ENCODE measurements around the gene UBE2V1.
A peak's percentile ranks its signal among the peaks of the same experiment; 100 is the strongest.
"Not testable (repeated sequence)": the region's sequence is repeated elsewhere in the genome, so short reads cannot be mapped to it uniquely, and the experiment has no call there.

UBE2V1 gene

DNA sequence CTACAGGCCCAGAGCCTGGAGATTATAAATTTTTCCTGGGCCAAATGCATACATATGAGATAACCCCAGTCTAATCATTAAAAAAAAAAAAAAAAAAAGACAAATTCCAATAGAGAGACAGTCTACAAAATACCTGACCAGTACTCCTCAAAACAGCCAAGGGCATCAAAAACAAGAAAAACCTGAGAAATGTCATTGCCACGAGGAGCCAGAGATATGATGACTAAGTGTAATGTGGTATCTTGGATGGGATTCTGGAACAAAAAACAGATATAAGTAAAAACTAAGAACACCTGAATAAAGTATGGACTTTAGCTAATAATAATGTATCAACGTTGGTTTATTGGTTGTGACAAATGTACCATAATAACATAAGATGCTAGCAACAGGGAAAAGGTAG, 24.9 kb downstream of the UBE2V1 start:
- POLR2A ChIA-PET (ENCODE audit: low non-redundant PET) = no interaction called here
- no peak for DNase-seq (ENCODE audit: low spot score)
- H3K27ac ChIP-seq = no peak overlapping the region
- CTCF ChIA-PET = interaction anchor here (0.6 to 2.0 kb wide), 2 partner anchors 70 to 109 kb away, joined by 4 to 8 read pairs; no protein-coding TSS in a partner anchor
- TF ChIP-seq, protein P1, sequence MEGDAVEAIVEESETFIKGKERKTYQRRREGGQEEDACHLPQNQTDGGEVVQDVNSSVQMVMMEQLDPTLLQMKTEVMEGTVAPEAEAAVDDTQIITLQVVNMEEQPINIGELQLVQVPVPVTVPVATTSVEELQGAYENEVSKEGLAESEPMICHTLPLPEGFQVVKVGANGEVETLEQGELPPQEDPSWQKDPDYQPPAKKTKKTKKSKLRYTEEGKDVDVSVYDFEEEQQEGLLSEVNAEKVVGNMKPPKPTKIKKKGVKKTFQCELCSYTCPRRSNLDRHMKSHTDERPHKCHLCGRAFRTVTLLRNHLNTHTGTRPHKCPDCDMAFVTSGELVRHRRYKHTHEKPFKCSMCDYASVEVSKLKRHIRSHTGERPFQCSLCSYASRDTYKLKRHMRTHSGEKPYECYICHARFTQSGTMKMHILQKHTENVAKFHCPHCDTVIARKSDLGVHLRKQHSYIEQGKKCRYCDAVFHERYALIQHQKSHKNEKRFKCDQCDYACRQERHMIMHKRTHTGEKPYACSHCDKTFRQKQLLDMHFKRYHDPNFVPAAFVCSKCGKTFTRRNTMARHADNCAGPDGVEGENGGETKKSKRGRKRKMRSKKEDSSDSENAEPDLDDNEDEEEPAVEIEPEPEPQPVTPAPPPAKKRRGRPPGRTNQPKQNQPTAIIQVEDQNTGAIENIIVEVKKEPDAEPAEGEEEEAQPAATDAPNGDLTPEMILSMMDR (conservative IDR thresholded peaks at IDR 0.05; ENCODE audit: low read depth) = no peak

DNA sequence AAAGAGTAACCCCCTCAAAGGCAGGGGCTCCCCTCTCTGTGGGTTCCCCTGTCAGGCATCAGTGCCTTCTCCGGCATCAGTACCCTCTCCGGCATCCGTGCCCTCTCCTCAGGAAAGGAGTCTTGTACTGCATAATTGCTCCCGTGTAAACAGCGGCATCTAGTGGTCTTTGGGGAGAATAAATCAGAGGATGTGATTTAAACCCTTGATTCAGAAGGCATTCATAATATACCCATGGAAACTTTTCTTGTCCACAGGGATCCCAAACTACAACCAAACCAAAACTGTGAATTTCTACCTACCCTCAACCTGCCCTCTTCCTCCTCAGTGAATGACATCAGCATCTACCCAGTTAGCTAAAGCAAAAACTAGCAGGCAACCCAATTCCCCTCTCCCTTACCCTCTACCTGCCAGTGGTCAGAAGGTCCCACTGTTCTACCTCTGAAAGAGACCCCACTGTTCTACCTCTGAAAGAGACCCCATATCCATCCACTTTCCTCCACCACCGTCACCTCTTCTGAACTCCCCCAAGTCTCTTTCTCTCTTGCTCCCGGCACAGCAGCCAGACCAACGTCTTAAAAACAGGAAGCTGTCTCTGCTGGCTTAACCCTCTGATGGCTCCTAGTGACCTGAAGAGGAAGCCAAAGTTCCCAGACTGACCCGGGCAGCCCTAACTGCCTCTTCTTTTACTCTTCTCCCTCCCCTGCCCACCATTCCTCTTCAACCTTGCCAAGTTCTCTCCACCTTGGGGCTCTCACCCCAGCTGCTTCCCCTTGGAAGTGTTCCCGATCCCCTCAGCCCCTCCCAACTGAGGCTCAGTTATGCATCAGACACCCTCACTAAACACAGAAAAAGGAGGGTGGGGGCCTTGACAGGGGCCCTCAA, 27.2 kb downstream of the UBE2V1 start:
- H3K27ac ChIP-seq = peak overlapping the region; percentile 70

DNA sequence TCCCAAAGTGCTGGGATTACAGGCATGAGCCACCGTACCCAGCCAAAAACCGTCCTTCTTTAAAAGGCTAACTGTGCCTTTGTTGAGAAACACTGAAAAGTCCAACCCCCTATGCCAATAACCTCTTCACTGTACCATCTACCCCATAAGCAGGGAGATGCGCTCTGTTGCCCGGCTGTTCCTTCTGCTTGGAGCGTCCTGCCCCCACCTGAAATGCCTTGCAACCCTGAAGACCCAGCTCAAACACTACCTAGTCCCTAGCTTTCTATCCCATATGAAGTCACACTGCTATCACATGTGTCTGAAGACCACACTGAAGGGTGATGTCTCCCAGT, 27.8 kb downstream of the UBE2V1 start:
- POLR2A ChIA-PET (ENCODE audit: low non-redundant PET) = no interaction called here
- CTCF ChIA-PET = interaction anchor here (0.6 to 5.2 kb wide), 14 partner anchors 9 to 489 kb away, joined by 3 to 57 read pairs (median 4); no protein-coding TSS in a partner anchor
- TF ChIP-seq, protein P1 (conservative IDR thresholded peaks at IDR 0.05; ENCODE audit: low read depth) = no peak
- H3K27ac ChIP-seq = no peak overlapping the region; the same call in 1 of the 2 replicates
- DNase-seq (ENCODE audit: low spot score) = no peak

More for the DNA sequence above, 27.2 kb downstream of the UBE2V1 start:
- peak; percentile 86 for DNase-seq (ENCODE audit: low spot score)
- ChIA-PET CTCF (interaction anchor here (0.6 to 5.2 kb wide), 18 partner anchors 9 to 648 kb away, joined by 3 to 57 read pairs (median 5); partner anchors contain the start of gene RNF114), POLR2A (ENCODE audit: low non-redundant PET) (interaction anchor here (0.6 kb wide), 1 partner anchor 86 kb away, joined by 3 read pairs; no protein-coding TSS in a partner anchor)
- TF ChIP-seq, protein P1 (conservative IDR thresholded peaks at IDR 0.05; ENCODE audit: low read depth) = peak; percentile 98

DNA sequence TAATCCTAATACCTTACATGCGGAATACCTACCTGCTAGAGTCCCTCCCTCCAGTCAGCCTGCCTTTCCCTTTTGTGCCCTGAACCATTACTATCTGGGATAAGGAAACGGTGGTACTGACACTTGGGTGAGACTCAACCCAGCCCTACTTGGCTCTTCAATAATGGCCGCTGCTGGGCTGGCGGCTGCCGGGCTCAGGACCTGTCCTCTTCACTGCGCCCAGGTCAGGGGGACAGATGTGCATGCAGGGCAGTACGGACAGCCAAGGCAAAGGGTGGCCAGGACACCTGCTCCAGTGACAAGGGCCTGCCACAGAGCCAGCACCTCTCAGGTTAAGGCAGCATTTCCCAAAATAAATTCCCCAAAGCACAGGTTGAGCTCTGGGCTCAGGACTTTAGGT, 29.9 kb downstream of the UBE2V1 start:
- DNase-seq (ENCODE audit: low spot score) = no peak
- H3K27ac ChIP-seq = no peak overlapping the region
- CTCF ChIA-PET = interaction anchor here (0.7 to 5.2 kb wide), 7 partner anchors 12 to 104 kb away, joined by 3 to 57 read pairs (median 5); no protein-coding TSS in a partner anchor
- TF ChIP-seq, protein P1 (conservative IDR thresholded peaks at IDR 0.05; ENCODE audit: low read depth) = no peak
- POLR2A ChIA-PET (ENCODE audit: low non-redundant PET) = no interaction called here

DNA sequence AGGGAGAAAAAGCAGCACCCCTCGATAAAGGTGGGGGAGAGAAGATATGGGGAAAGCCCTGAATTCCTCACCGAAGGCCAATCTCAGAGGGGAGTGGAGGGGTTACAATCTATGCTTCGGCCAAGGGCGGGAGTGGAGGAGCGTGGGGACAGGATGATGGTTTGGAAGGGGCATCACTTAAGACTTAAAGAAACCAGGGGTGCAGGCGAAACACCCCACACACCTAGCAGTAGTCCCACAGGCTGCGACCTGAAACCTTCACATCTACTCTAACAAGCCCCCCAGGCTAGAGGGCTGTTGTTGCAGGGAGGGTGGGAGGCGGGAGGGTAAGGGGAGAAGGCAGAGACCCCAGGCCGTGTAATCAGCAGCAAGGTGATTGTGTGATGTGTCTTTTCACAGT, 30.9 kb downstream of the UBE2V1 start:
- H3K27ac ChIP-seq; POLR2A ChIA-PET (ENCODE audit: low non-redundant PET); CTCF ChIA-PET; DNase-seq (ENCODE audit: low spot score): not testable (repeated sequence)

DNA sequence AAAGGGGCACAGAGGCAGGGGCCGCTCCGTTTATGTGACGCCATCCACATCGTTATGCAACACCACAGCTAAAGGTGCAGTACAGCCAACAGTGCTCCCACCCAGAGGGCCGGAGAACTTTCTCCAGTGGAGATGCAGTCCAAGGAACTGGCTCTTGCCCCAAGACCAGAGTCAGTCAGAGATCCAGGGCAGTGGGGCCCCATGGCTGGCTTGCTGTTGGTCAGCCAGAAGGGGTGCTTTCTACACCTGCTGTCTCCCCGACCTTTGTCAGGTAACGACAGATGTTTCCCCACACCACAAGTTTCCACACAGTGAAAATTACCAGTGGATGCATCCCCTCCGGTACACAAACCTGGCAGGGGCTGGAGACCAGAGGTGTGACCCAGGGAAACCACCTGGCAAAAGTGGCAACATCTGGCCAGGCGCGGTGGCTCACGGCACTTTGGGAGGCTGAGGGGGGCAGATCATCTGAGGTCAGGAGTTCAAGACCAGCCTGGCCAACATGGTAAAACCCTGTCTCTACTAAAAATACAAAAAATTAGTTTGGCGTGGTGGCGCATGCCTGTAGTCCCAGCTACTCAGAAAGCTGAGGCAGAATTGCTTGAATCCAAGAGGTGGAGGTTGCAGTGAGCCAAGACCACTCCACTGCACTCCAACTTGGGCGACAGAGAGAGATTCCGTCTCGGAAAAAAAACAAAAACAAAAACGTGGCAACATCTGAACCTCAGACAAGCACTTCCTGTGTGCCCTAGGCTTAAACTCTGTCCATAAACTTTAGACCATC, 34.9 kb downstream of the UBE2V1 start:
- DNase-seq (ENCODE audit: low spot score) = no peak
- TF ChIP-seq, protein P1 (conservative IDR thresholded peaks at IDR 0.05; ENCODE audit: low read depth) = no peak
- ChIA-PET CTCF (interaction anchor here (3.3 kb wide), 1 partner anchor 99 kb away, joined by 23 read pairs; no protein-coding TSS in a partner anchor), POLR2A (ENCODE audit: low non-redundant PET) (interaction anchor here (0.7 kb wide), 1 partner anchor 64 kb away, joined by 3 read pairs; no protein-coding TSS in a partner anchor)
- H3K27ac ChIP-seq = peak overlapping the region; percentile 22
